ENCODE measurements around the gene BMP7.

DNA sequence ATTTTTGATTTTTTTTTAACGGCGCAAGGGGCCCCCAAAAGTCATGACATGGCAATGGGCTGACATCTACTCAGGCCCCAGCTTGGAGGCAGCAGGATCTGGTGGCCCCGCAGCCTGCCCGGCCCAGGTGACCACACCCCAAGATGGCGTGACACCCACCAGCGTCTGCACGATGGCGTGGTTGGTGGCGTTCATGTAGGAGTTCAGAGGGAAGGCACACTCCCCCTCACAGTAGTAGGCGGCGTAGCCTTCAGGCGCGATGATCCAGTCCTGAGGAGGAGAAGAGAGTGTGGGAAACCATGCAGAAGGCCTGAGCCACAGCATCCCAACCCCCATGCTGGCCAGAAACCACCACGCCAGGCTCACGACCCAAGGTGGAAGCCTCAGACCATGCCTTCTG lies 93.4 kb downstream of the BMP7 start:
- TF ChIP-seq, protein P1, sequence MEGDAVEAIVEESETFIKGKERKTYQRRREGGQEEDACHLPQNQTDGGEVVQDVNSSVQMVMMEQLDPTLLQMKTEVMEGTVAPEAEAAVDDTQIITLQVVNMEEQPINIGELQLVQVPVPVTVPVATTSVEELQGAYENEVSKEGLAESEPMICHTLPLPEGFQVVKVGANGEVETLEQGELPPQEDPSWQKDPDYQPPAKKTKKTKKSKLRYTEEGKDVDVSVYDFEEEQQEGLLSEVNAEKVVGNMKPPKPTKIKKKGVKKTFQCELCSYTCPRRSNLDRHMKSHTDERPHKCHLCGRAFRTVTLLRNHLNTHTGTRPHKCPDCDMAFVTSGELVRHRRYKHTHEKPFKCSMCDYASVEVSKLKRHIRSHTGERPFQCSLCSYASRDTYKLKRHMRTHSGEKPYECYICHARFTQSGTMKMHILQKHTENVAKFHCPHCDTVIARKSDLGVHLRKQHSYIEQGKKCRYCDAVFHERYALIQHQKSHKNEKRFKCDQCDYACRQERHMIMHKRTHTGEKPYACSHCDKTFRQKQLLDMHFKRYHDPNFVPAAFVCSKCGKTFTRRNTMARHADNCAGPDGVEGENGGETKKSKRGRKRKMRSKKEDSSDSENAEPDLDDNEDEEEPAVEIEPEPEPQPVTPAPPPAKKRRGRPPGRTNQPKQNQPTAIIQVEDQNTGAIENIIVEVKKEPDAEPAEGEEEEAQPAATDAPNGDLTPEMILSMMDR (conservative IDR thresholded peaks at IDR 0.05; ENCODE audit: low read length), result no peak
- TF ChIP-seq EZH2phosphoT487 (IDR thresholded peaks at IDR 0.05; ENCODE audit: borderline replicate concordance), result no peak
